Measurements from ENCODE around the gene RPL36. TPM values are rescaled to one million over a fixed set of nuclear protein-coding genes. Genes with fewer than 3 reads are reported as not detected.

RPL36 gene
- total and polyA plus RNA-seq, 12 donors = 270 to 1,152 (median 362) TPM

GRCh38 chr19:5672708-5673459, 17.2 kb upstream of the RPL36 start:
- no peak for DNase-seq
- intact Hi-C loops (cut with DNase I) = no loop called here
- Histone ChIP-seq H3K27ac (no peak overlapping the region), H3K27me3 (no peaks in the 10 kb centered on the region), H3K4me1 (peaks cover 0 to 16% (median 6%) of the 10 kb centered on the region in 9 donors), H3K36me3 (peaks cover 0 to 45% (median 22%) of the 10 kb centered on the region in 9 donors), H3K9me3 (no peaks in the 10 kb centered on the region), H3K4me3 (no peak overlapping the region)
- ATAC-seq = no peak
- no peak for TF ChIP-seq CTCF (IDR thresholded peaks at IDR 0.05)
- 82 to 87% methylated on average over 13 of the region's 13 CpGs for WGBS, 2 donors

GRCh38 chr19:5673752-5674151, 16.3 kb upstream of the RPL36 start:
- no peak for TF ChIP-seq CTCF (IDR thresholded peaks at IDR 0.05)
- Histone ChIP-seq H3K4me3 (no peak overlapping the region), H3K27me3 (no peaks in the 10 kb centered on the region), H3K9me3 (no peaks in the 10 kb centered on the region), H3K27ac (no peak overlapping the region), H3K36me3 (peaks cover 0 to 42% (median 16%) of the 10 kb centered on the region in 9 donors), H3K4me1 (peaks cover 0 to 16% (median 6%) of the 10 kb centered on the region in 9 donors)
- ATAC-seq (no peak), DNase-seq (no peak)
- WGBS, 2 donors = 96 to 100% methylated on average over 1 of the region's 1 CpG
- intact Hi-C loops (cut with DNase I) = no loop called here

GRCh38 chr19:5674714-5675113, 15.4 kb upstream of the RPL36 start:
- Histone ChIP-seq H3K27me3 (no peaks in the 10 kb centered on the region), H3K27ac (no peak overlapping the region), H3K9me3 (no peaks in the 10 kb centered on the region), H3K4me3 (no peak overlapping the region), H3K4me1 (peaks cover 5 to 25% (median 16%) of the 10 kb centered on the region in 9 donors), H3K36me3 (peaks cover 0 to 32% (median 6%) of the 10 kb centered on the region in 9 donors)
- 82 to 84% methylated on average over 5 of the region's 5 CpGs for WGBS, 2 donors
- intact Hi-C loops (cut with DNase I) = loop anchor here in 2 of 10 donors (5.0 kb wide), 2 partner anchors 47 to 52 kb away; partner anchors contain the start of genes SAFB (in 1 of the 2) and SAFB2 (in 1 of the 2)
- TF ChIP-seq CTCF (IDR thresholded peaks at IDR 0.05) = no peak
- no peak for ATAC-seq
- DNase-seq = no peak

- peaks cover 5 to 30% (median 20%) of the 10 kb centered on the region in 9 donors for H3K4me1 ChIP-seq
- H3K4me3 ChIP-seq = no peak overlapping the region
- H3K27me3 ChIP-seq = no peaks in the 10 kb centered on the region
- H3K9me3 ChIP-seq = no peaks in the 10 kb centered on the region
- peaks cover 0 to 25% (median 0%) of the 10 kb centered on the region in 9 donors for H3K36me3 ChIP-seq
- intact Hi-C loops (cut with DNase I) = loop anchor here in 2 of 10 donors (5.0 kb wide), 2 partner anchors 49 to 54 kb away; partner anchors contain the start of genes SAFB (in 1 of the 2) and SAFB2 (in 1 of the 2)
- 68 to 74% methylated on average over 17 of the region's 17 CpGs for WGBS, 2 donors
- DNase-seq (no peak), ATAC-seq (no peak)
- H3K27ac ChIP-seq = no peak overlapping the region
- TF ChIP-seq CTCF (IDR thresholded peaks at IDR 0.05) = no peak
Measured at GRCh38 chr19:5676105-5676771, 13.9 kb upstream of the RPL36 start.

Data from heart right ventricle (tissue), 16 donors.